Activated T-helper 1 cell treated with anti-CD3 and anti-CD28 coated beads, Interleukin-2, amount 50 U/mL, for 16 hours (primary cell): Measurements from ENCODE around the gene AGAP3.

Experiments
- DNase-seq, 2 donors: peaks; one replicate each; pipeline ENCODE4 v3.0.0-alpha.2; 2020; ENCODE audit warnings: low read depth in 1 of 2, low spot score in 1 of 2

Gene AGAP3

DNA sequence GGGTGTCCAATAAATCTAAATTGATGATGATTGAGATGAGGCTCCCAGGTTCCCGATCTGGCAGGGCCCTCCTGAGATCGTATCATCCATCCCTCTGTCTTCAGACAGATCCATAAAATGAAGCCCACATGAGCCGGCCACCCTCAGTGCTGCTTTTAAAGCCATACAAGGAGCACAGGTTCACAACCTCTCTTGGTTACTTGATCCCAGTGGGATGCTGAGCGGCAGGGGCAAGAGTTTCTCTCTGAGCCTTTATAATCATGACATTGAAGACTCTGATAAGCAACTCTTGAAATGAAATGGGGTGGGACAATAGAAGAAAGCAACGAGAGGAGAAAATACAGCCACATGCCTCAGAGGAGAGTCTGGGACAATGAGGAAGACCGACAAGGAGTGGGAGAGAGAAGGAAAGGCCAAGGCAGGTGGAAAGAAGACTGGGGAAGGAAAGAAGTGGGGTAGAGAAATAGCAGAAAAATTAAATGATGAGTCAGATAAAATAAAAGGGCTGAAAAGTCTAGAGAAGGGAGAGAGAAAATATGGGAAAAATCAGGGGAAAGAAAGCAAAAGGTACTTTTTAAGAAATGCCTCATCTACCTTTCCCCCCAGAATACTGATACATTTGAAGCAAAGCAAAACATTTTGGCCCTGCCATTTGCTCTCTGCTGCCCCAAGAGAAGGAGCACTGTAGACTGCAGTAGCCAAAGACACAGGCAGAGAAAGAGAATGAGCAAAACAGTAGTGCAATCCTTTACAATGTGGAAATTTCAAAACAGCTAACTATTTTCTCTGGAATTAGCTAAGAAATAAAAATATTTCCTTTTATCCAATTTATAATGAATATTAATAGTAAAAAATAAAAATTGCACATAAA is 66.6 kb downstream of the AGAP3 start:
- no peak for DNase-seq

DNA sequence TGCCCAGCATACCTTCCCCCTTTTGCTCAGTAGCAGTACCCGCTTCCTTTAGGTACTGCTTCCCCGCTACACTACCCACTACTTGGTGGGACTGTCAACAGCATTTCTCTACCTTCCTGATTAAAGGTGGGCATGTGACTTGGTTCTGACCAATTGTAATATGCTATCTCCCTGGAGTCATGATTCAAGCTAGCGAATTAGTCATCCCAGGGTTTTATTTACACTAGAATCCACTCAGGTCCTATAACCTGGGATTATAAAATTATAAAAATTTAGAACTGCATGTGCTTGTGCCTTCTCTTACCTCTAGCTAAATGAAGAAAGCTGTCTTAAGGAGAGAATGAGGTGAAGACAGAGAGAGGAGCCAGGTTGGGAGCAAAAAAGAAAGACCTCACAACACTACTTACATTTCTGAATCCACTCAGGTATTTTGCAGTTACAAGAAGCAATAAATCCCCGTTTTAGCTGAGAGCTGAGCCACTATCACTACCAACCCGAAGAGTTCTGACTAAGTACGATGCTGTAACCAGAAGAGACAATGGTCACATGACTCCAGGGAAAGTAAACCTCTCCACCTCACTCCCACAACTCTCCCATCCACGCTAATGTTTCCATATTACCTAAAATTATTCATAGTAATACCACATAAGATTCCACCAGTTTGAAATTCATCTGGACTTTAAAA is 71.5 kb downstream of the AGAP3 start:
- no peak for DNase-seq

DNA sequence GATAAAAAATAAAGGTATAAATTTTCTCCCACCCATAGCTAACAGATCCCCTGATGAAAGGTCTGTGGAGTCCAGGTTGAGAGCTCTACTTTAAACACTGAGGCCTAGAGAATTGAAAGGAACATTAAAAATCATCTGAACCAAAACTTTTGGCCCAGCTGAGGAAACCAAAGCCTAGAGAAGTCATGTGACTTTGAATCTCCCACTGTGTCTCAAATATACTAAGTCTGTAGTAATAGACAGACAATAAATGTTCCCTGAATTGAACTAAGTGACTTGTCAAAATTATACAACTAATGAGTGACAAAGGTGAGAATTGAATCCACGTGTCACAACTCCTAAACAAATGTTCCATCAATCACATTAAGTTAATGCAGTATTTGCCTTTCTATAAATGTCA is 75.5 kb downstream of the AGAP3 start:
- no peak for DNase-seq

DNA sequence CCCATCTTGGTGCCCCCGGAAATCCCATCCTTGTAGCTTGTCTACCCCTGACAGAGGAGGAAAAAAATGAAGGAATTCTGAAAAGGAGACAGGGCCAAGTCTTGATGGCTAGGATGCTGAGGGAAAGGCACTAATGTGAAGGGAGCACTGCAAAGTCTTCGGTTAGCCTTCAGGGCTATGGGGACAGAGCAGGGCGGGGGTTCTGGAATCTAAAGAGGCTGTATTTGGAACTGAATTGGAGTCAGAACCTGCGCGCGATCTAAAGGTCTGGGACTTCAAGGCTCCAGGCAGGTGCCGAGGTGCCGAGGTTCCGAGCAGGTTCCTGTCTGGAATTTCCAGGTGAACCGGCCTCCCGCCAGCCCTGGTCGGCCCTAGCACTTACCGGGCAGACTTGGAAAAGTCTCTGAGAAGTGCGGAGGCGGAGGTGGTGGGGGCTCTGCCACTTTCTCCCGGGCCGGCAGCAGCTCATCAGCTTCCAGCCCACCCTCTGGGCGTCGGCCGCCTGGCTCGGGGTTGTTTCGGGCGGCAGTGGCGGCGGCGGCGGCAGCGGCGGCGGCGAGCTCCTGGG is 80.4 kb downstream of the AGAP3 start:
- DNase-seq: no peak

DNA sequence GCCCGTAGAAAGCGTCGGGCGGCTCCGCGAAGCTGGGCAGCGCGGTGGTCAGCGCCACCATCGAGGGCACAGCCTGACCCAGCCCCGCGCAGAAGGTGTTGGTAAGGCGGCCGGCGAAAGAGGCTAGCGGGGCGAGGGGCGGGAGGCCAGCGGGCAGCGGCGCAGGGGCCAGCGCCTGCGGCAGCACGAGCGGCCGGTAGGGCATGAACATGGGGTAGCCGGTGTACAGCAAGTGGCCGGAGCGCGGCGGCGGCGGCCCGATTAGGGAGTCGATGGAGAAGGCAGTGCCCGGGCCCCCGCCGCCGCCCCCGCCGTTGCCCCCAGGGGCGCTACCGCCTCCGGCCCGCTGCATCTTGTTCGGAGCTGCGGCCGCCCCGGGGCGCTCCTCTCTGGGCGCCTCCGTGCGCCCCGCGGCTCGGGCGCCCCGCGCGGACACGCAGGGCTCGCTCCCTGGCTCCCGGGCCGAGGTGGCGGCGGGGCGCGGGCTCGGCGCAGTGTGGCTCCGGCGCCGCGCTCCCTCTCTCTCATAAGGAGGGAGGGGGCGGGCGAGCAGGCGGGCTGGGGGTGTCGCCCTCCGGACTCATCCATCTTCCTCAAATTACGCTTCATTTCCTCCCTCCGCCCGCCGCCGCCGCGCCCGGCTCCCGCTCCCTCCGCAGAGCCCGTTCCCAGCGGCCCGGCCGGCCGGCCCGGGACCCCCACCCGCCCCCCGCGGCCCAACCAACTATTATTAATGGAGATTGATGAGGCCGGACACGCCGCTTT is 81.1 kb downstream of the AGAP3 start, which contains the start of gene GBX1:
Gene GBX1 (minus strand): TSS at position 498 of the 765 bp plus-strand sequence. CDS start 146 bp downstream, at position 352.
- DNase-seq: no peak

DNA sequence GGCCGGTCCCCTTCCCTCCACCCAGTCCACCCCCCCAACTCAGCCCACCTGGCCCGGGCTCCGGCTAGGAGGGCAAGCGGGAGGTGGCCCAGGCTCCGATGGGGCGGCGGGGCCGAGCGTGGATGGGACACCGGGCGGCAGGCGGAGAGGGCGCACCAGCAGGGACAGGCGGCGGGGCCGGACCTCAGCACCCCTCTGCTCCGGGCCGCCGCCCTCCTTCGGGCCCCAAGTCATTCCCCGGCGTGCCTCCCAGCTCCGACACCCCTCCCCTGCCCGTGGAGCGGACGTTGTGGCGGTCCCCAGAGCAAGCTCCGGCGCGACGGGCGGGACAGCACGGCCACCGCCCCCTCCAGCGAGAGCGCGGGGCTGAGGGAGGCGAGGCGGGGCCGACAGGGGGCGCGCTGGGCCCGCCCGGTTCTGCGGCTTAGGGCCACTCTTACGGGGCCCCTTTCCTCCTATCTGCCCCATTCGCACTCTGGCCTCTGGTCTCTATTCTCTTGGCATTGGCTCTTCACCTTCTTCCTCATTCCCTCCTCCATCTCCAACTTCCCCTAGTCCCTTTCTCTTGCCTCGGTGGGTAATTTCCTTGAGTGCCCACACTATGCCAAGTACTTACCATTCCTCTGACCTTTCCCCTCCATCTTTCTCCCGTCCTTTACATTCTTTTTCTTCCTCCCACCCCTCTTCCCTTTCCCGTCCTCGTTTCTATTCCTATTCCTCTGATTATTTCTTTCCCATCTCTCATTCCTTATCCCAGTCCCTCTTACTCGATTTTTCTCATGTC is 81.9 kb downstream of the AGAP3 start:
- peak; percentile 20 to 38 for DNase-seq

DNA sequence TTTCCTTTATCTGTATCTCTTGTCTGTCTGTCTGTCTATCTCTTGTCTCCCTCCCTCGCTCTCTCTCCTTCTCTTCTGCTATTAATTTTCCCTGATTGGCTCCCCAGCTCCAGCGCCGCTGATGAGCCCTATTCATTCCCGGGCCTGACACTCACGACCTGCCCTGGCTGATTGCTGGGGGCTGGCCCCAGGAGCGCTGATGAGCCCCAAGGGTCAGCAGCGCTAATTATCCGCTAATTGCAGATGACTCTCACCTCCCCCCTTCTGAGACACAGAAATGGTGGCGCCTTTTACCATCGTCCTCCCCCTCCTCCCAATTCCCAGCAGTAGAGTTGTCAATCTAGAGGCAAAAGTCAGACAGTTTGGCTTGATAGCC is 82.5 kb downstream of the AGAP3 start:
- DNase-seq: no peak

DNA sequence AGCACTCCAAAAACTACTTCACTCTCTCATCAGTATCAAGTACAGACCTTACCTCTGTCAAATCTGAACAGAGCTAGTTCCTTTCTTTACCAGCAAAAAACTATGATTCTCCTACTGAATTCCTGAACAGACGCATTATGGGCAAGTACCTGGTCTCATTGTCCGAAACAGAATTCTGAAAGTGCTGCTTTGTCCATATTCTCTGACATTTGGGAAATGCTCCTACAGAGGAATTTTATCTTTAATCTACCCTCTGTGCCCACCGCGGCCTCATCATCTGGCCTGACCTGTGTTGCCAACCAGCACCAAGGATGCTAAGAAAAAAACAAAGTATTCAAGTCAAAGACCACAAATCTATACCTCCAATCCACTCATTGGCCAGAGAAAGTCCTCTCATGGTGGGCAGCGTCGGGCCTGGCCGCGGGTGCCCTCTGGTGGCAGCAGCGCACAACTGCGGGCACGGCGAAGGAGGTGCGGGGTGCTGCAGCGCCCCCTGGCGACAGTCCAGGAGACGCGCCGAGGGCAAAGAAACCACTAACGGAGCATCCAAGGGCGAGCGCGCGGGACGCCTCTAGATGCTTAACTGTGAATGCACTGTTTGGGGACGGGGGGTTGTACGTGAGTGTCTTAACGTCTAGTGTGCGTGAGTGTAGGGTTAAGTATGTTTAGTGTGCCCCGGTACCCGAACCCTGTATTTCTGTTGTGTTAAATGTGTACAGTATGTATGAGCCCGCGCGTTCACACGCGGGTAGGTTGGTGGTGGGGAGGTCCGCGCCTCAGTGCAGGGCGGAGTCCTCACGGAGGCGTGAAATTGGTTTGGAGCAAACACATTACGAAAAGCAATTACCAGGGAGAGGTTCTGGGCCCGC is 86.2 kb downstream of the AGAP3 start:
- DNase-seq: peak; percentile 68 to 73

DNA sequence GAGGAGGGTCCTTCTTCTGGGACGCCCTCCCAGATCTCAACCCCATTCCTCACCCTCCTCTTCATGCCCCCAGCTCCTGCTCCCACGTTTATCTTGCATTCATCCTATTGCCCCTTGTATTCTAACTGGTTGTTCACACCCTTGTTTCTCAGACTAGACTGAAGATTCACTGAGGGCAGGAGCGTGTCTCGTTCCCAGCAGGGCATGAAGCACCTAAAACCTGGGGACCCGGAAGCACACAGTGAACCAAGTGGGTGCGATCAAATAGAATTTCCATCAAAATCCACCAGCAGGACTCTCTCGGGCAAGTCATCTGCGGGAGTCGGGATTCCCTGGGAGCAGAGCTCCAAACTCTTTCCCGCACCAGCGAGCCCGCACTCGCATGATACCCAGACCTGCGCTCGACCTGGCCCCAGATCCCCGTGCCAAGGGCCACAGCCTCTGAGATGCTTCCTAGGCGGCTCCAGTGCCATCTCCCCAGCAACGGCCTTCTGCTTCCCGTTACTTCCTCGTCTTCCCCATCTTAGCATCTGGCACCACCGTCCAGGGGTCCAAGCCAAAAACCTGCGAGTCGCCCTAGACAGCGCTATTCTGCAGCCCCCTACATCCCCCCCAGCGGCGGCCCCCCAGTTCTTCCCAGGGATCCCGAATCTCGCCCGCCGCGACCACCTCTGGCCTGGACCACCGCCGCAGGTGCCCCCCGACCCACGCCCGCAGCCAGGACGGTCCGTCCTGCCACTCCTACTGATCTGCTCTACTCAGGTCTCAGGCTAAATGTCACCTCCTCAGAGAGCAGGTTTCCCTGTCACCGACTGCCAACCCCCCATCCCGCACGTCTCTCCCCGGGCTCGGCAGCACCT is 87.3 kb downstream of the AGAP3 start:
- DNase-seq: no peak

DNA sequence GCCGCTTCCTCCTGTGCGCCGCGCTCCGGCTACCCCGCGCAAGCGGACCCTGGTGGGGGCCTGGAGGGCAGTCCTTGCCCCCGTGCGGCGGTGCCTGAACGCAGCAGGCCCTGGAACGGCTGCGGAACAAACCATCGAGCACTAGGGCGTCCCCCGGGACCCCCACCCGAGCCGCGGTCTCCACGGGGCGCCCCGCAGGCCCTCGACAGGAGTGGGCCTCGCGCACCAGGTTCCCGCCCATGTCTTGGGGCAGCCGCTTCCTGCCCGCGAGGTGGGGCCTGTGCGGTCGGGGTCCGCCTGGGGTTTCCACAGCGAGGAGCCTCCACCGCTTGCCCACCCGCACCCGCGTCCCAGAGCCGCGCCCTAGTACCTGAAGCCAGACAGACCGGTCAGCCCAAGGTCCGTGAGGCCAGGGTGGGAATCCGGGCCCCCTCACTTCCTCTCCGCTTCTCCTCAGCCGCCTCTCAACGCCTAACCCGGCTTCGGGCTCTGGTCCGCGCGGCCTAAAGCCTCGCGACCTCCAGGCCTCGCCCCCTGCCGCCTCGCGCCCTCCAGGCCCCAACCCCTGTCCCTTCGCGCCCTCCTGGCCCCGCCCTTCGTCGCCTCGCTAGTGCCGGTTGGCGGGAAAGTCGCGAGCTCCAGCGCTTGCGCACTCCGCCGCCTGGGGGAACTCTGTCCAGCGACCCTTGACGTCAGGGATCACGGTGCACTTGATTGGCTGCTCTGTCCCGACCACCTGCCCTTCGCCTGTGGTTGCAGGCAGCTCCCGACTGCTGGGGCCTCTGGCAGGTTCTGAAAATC is 88.2 kb downstream of the AGAP3 start:
- peak in 1 of 2 donors; percentile 19 for DNase-seq

DNA sequence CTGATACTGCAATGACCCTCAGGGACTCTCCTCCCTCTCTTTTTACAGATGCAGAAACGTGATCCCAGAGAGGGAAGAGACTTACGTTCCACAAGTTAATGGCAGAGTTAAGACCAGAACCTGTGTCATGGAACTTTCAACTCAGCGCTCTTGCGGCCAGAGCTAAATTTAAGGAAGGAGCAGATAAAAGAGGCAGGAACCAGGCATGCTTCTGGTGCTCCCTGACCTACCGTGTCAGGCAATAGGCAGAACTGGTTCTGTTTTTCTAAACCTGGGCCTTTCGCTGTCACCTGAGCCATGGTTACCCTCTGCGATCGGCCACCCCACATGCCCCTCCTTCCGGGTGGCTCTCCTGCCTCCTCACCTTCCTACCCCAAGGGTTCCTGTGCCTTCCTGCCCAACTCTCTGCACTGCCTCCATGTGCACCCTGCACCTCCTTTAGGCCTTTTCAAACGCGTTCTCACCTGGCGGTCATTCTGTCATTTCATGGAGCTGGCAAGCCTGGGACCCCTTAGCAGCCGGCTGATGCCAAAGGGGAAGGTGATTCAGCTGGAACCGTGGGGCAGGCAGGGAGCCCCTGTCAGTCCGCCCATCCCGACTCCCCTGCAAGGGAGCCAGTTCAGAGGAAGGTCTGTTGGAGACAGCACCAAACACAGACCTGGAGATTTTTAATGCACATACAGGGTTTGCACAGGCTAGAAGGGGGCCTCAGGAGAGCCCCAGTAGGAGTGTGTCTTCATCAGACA is 88.9 kb downstream of the AGAP3 start:
- DNase-seq: no peak

DNA sequence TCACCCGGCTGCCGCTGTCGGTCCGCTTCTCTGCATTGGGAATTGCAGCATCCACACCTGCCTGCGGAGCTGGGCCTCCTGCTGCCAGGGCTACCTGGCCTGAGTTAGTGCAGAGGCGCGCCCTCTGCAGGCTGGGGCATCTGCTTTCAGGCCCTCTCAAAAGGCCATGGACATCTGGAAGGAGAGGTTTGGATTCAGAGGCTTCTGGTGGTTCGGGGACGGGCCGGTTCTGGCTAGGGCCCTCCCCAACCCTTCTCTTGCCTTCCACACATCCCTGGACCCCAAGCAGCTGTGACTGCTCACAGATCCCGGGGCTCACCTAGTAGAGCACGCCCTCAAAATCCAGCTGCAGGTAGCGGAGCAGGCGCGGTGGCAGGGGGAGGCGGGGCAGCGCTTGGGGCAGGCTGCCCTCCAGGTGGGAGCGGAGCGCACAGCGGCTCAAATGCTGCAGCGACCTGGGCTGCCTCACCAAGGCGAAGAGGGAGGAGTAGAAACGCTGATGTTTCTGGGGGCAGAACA is 89.6 kb downstream of the AGAP3 start:
- DNase-seq: no peak

DNA sequence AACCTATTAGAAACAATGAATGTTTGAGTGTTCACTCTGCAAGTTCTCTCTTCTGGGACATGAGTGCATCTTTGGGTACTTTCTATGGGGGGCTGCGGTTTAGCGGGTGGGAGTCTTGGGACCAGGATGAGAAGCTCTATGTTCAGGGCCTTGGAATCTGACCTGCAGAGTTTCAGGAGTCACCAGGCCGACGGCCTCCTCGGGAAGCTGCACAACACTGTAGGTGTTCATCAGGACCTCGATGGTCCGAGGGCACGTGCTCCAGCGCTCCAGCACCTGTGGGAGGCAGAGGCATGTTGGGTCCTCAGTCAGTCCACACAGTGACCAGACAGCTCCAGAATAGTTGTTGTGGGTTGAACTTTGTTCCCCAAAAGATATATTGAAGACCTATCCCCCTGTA is 90.1 kb downstream of the AGAP3 start:
- DNase-seq: no peak

DNA sequence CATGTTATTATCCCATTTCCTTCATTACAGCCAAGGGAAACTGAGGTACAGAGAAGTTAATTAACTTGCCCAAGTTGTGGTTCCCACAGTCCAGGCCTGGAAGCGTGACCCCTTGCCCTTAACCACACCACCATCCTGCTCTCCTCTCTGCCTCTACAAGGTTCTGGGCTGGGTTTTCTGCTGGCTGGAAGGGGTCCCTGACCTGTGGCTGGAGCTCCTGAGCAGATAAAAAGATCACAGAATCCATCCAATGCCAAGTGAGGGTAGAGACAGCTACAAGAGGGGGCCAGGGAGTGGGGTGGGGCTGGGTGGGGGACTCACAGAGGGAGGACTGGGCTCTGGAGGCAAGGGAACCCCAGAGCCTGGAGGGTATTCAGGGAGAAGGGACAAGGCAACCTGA is 91.0 kb downstream of the AGAP3 start:
- no peak for DNase-seq

DNA sequence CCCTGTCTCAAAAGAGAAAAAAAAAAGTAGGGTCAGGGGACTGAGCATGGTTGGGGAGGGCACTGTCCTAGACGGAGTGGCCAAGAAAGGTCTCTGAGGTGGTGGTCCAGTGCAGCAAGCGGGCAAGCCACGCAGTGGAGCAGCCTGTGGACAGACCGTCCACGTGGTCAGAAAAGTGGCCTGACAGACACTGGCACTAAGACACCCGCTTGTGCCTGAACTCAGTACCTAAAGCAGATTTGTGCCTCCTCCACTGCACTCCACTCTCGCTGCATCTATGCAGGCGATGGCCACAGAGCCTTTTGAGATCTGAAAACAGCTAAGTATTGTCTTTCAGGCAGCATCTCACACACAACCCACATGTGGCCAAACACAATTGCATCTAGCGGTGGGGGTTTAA is 92.0 kb downstream of the AGAP3 start:
- DNase-seq: no peak

DNA sequence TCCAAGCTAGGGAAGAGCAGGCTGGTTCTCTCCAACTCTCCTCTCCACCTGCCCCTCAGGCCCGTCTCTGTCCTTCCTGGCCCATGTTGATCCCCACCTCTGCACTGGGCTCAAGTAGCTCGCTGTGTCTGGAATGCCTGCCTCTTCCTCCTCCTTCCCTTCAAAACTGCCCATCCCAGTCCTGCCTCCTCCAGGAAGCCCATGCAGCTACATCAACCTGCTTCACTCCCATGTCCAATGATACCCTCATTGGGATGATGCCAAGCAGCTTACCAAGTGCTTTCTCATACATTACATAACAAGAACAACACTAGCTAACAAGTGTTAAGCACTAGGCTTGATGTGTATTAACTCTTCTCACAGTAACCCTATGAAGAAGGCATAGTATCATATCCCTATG is 92.6 kb downstream of the AGAP3 start:
- DNase-seq: no peak

DNA sequence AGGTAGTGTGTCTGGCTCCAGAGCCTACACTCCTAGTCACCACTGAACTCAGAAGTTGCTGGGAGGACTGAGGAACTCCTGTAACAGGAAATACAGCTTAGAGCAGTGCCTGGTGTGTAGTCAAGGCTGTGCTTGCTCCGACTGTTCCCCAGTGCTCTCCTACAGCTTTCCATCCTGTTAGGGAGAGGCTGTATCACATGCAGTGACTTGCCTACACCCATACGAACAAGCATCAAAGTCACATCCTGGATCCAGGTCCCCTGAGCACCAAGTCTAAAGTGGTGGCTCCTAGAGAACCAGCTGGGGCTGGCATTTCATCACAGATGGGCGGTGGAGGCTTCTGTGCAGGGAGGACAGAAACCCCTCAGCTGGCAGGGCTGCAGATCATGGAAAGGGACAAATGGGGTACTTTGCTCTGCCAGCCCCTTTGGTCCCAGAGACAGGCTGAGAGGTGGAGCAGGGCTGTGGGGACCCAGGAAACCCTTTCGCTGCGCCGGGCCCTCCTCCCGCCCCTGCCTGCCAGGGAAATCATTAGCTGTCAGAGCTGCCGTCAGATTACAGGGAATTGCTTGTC is 93.1 kb downstream of the AGAP3 start:
- DNase-seq: no peak
